ENCODE measurements around the gene STAG2.
A peak's percentile ranks its signal among the peaks of the same experiment; 100 is the strongest.
"Not testable (repeated sequence)": the region's sequence is repeated elsewhere in the genome, so short reads cannot be mapped to it uniquely, and the experiment has no call there.

STAG2 gene

DNA sequence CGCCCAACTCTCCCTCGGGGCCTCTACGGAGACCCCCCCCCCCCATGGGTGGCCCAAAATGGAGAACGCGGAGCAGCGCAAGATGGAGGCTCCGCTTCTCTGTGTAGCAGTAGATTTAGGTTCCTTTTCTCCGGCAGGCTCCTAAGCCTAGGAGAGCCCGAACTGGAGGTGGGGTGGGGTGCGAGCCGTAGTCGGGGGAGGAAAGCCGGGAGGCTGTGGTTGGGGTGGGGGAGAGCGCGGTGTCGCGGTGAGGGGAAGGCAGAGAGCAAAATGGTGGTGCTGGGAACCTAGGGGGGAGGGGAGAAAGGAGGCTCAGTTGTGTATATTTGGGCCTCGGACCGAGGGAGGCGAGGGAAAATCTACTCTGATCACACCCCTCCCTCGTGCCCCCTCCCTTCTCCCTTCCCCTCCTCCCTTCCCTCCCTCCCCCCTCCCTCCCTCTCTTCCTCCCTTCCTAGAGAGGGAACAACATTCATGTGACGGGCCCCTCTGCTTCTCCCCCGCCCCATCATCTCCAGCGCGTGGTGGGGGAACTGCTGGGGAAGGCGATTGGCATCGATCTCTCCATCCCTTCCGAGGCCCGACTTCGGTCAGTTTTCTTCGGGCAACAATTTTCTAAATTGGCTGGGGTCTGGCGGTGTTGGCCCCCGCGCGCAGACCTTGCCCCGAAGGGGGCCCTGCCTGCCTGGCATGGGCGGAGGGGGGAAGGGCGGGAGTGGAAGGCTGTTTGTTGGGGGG, at the start of gene STAG2:
TSS of gene STAG2 (plus strand) at position 439 of the 738 bp plus-strand sequence. CDS start 60,922 bp downstream, outside the sequence.
- Mint-ChIP-seq H3K27ac (peak within 1 kb of the TSS; percentile 100), H3K9me3 (no peaks in the 10 kb centered on the region)

GRCh38 chrX:123917069-123917468, 44.4 kb upstream of the STAG2 start:
- Mint-ChIP-seq H3K4me1 (no peaks in the 10 kb centered on the region), H3K4me3 (no peak overlapping the region), H3K9me3 (no peaks in the 10 kb centered on the region), H3K36me3 (no peaks in the 10 kb centered on the region), H3K27me3 (no peaks in the 10 kb centered on the region), H3K27ac (no peak overlapping the region)
- ATAC-seq = no peak

More for the DNA sequence above, at the start of gene STAG2:
- H3K4me1 Mint-ChIP-seq = peaks cover 14% of the 10 kb centered on the region
- no peaks in the 10 kb centered on the region for H3K27me3 Mint-ChIP-seq
- H3K36me3 Mint-ChIP-seq = peaks cover 7% of the 10 kb centered on the region
- peak; percentile 51 for ATAC-seq
- peak within 1 kb of the TSS; percentile 90 for H3K4me3 Mint-ChIP-seq

DNA sequence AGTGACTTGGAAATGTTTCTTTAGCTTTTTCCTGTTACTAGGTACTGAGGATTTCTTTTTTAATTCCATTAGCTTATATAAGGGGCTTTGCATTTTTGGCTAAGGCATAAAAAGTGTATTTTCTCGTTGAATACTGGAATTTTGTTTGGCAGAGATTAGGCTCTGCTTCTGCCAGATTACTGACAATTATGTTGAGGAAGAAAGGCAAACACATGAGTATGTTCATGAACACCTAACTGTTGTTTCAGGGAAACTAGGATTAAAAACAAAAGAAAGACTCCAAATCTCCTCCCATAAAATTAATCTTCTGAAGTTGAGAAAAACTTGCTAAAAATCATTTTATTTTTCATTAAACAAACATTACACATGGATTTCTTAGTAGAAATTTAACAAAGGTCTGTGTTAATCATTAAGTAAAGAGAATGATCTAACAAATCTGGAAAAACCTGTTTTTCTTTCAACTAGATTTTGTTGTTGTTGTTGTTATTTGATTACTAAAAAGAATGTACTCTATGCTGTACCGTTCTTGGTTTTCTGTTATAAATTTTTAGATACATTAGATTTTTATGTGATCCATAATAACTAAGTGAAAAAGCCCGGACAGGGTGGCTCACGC, 43.3 kb upstream of the STAG2 start:
- Mint-ChIP-seq H3K36me3 (no peaks in the 10 kb centered on the region), H3K27me3 (no peaks in the 10 kb centered on the region), H3K27ac (no peak overlapping the region), H3K4me1 (no peaks in the 10 kb centered on the region), H3K4me3 (no peak overlapping the region), H3K9me3 (no peaks in the 10 kb centered on the region)
- no peak for ATAC-seq

DNA sequence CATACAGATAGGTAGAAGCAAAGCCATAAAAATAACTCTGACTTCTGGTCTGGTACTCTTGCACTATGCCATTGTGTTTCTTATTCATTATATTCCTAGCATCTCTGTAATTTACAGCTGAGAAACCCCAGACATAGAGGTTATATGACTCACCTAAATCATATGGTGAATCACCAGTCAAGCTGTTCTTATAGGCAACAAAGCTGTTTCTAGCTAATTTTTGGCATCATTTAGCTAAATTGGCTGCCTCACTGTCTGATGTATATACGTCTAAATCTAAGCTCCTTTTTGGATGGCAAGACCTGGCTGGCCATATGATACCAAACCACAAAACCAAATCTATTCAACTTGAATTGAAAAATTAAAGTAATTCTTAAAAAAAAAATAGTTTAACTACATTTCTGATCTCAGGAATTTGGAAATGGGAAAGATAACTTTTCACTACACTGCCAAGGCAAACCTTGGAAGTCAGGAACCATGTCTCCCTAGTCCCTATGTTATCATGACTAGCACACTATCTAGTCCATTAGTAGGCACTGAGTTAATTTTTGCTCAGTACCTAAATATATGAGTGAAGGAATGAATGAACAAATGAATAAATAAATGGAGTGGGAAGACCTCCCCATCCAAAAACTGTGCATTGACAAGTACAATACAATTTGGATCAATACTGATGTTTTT, 41.3 kb upstream of the STAG2 start:
- H3K36me3 Mint-ChIP-seq = no peaks in the 10 kb centered on the region
- no peaks in the 10 kb centered on the region for H3K9me3 Mint-ChIP-seq
- ATAC-seq = no peak
- H3K27me3 Mint-ChIP-seq = no peaks in the 10 kb centered on the region
- no peak overlapping the region for H3K4me3 Mint-ChIP-seq
- H3K4me1 Mint-ChIP-seq = no peaks in the 10 kb centered on the region
- no peak overlapping the region for H3K27ac Mint-ChIP-seq

- no peaks in the 10 kb centered on the region for H3K9me3 Mint-ChIP-seq
- H3K4me1 Mint-ChIP-seq = no peaks in the 10 kb centered on the region
- H3K36me3 Mint-ChIP-seq = no peaks in the 10 kb centered on the region
- no peak for ATAC-seq
- H3K27me3 Mint-ChIP-seq = no peaks in the 10 kb centered on the region
- H3K4me3 Mint-ChIP-seq = no peak overlapping the region
- no peak overlapping the region for H3K27ac Mint-ChIP-seq
Observed at GRCh38 chrX:123923211-123923610, 38.3 kb upstream of the STAG2 start.

DNA sequence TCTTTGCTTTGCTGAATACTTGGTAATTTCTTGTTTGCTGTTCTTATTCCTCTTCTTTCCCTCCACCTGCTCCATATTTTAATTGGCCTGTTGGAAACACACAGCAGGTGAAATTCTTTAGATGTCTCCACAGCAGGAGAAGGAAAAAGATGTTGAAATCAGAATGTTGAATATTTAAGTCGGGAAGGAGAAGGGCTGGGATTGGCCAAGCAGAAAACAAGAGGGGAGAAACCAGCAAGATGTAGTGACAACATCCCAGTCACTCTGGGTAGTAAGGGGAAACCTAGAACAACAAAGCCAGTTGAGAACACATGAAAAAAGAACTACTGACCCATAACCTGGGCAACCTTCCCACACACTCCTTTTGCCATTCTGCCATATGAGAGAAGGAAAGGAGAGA, 37.3 kb upstream of the STAG2 start:
- Mint-ChIP-seq H3K27me3 (no peaks in the 10 kb centered on the region), H3K4me1 (no peaks in the 10 kb centered on the region), H3K27ac (no peak overlapping the region), H3K36me3 (no peaks in the 10 kb centered on the region), H3K9me3 (no peaks in the 10 kb centered on the region), H3K4me3 (no peak overlapping the region)
- no peak for ATAC-seq

DNA sequence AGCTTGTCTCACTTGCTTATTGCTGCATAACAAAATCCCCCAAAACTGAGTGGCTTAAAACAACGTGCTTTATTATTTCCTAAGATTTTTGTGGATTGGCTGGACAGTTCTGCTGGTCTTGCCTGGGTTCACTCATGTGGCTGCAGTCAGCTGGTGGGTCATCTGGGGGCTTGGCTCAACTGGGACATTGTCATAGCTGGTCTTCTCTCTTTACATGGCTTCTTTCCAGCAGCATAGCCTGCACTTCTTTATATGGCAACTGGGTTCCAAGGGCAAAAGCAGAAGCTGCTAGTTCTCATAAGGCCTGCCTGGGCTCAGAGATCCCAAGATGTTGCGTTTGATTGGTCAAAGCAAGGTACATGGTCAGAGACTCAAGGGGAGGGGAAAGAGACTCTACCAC, 33.7 kb upstream of the STAG2 start:
- ATAC-seq = no peak
- Mint-ChIP-seq H3K36me3 (peaks cover 6% of the 10 kb centered on the region), H3K9me3 (peaks cover 4% of the 10 kb centered on the region), H3K27me3 (no peaks in the 10 kb centered on the region), H3K27ac (no peak overlapping the region), H3K4me1 (no peaks in the 10 kb centered on the region), H3K4me3 (no peak overlapping the region)

DNA sequence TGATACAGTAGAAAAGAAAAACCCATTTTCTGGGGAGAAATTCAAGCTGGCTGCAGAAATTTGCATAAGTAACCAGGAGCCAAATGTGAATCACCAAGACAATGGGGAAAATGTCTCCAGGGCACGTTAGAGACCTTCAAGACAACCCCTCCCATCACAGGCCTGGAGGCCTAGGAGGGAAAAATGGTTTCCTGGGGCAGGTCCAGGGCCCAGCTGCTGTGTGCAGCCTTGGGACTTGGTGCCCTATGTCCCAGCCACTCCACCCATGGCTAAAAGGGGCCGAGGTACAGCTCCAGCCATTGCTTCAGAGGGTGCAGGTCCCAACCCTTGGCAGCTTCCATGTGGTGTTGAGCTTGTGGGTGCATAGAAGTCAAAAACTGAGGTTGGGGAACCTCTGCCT, 29.5 kb upstream of the STAG2 start:
- H3K9me3 Mint-ChIP-seq, ATAC-seq, H3K27me3 Mint-ChIP-seq, H3K4me3 Mint-ChIP-seq, H3K36me3 Mint-ChIP-seq, H3K27ac Mint-ChIP-seq, H3K4me1 Mint-ChIP-seq: not testable (repeated sequence)

- Mint-ChIP-seq H3K9me3 (no peaks in the 10 kb centered on the region), H3K27ac (no peak overlapping the region), H3K4me3 (no peak overlapping the region), H3K4me1 (no peaks in the 10 kb centered on the region), H3K27me3 (no peaks in the 10 kb centered on the region), H3K36me3 (no peaks in the 10 kb centered on the region)
- no peak for ATAC-seq
Observed at GRCh38 chrX:123943074-123943473, 18.4 kb upstream of the STAG2 start.

DNA sequence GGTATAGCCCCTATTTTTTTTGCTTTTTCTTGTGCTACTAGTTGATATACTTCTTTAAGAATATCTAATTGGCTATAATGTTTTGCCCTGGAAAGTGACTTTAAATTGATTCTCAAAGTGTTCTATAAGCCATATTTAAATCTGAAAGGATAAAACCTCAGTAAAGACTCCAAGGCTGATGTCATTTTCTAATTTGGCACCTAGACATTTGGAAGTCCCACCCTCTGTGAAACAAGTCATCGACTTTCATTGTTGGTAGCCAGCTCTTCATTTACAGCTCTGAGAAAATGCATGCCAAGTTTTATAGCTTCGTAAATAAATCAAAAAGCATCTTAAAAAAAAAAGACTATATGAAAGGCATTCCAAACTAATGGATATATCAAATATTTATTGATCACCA, 18.0 kb upstream of the STAG2 start:
- ATAC-seq = no peak
- H3K4me3 Mint-ChIP-seq = no peak overlapping the region
- no peaks in the 10 kb centered on the region for H3K27me3 Mint-ChIP-seq
- H3K27ac Mint-ChIP-seq = no peak overlapping the region
- no peaks in the 10 kb centered on the region for H3K4me1 Mint-ChIP-seq
- H3K9me3 Mint-ChIP-seq = no peaks in the 10 kb centered on the region
- H3K36me3 Mint-ChIP-seq = no peaks in the 10 kb centered on the region

- Mint-ChIP-seq H3K36me3 (no peaks in the 10 kb centered on the region), H3K4me3 (no peak overlapping the region), H3K9me3 (no peaks in the 10 kb centered on the region), H3K27me3 (no peaks in the 10 kb centered on the region), H3K4me1 (no peaks in the 10 kb centered on the region), H3K27ac (no peak overlapping the region)
- ATAC-seq = no peak
Observed at GRCh38 chrX:123949846-123950245, 11.7 kb upstream of the STAG2 start.

GRCh38 chrX:123959281-123960063, 2.0 kb upstream of the STAG2 start:
- no peaks in the 10 kb centered on the region for H3K27me3 Mint-ChIP-seq
- H3K27ac Mint-ChIP-seq = peak overlapping the region; percentile 100
- H3K4me1 Mint-ChIP-seq = peaks cover 10% of the 10 kb centered on the region
- no peaks in the 10 kb centered on the region for H3K9me3 Mint-ChIP-seq
- ATAC-seq = no peak
- peak overlapping the region; percentile 90 for H3K4me3 Mint-ChIP-seq
- H3K36me3 Mint-ChIP-seq = peaks cover 7% of the 10 kb centered on the region

DNA sequence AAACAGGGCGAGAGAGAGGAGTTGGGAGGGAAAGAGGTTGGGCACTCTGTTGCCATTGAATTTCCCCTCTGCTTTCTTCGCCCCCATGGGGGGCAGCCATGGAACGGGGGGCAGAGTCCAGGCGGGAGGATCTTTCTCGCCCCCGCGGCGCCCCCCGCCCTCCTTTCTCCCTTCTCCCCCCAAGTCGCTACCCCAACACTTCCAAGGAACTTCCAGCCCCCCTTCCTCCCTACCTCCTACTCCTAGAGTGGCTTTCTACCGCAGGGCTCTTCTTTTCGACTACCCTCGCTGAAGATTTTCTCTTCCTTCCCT, 594 bp upstream of the STAG2 start:
- Mint-ChIP-seq H3K9me3 (no peaks in the 10 kb centered on the region), H3K36me3 (peaks cover 7% of the 10 kb centered on the region), H3K4me1 (peaks cover 14% of the 10 kb centered on the region), H3K27me3 (no peaks in the 10 kb centered on the region), H3K27ac (peak overlapping the region; percentile 100), H3K4me3 (peak overlapping the region; percentile 90)
- ATAC-seq = no peak

DNA sequence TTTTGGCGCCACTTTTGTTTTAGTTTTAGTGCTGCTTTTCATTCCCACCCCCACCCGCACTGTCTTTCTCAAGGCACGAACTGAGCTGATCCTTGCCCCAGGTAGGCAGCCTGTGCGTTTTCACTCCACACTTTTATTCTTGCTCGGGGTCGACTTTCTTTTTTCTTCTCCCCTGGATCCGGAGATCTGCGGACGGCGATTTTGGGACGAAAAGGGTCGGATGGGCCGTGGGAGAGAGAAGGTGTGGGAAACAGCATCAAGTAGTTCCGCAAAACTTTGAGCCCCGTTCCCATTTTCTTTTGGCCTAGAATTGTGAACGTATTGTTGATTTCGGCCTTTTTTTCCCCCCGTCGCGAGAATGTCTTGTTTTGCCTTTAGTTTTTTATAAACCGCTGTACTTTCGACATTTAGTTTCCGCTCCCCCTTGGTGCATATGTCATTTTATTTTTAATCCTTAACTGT, 531 bp downstream of the STAG2 start:
- Mint-ChIP-seq H3K4me3 (peak overlapping the region; percentile 90), H3K4me1 (peaks cover 14% of the 10 kb centered on the region), H3K9me3 (no peaks in the 10 kb centered on the region), H3K36me3 (peaks cover 7% of the 10 kb centered on the region), H3K27ac (peak overlapping the region; percentile 100), H3K27me3 (no peaks in the 10 kb centered on the region)
- no peak for ATAC-seq

GRCh38 chrX:123962794-123963373, 1.4 kb downstream of the STAG2 start:
- Mint-ChIP-seq H3K27ac (peak overlapping the region; percentile 100), H3K4me3 (peak overlapping the region; percentile 90), H3K36me3 (peaks cover 7% of the 10 kb centered on the region), H3K27me3 (no peaks in the 10 kb centered on the region), H3K9me3 (no peaks in the 10 kb centered on the region), H3K4me1 (peaks cover 14% of the 10 kb centered on the region)
- ATAC-seq = peak; percentile 76
